Endothelial cell of umbilical vein (primary cell): ENCODE results near the gene ACOD1. TPM values are rescaled to one million over a fixed set of nuclear protein-coding genes. Genes with fewer than 3 reads are reported as not detected.

Experiments
- BruUV-seq: library from RNA; stranded (reverse); fragments of 400-500 nt; replicated peaks from 2 replicates; lab custom pipeline; 2021; lab: Mats Ljungman, UMichigan
- CTCF ChIA-PET: fragments of 300-600, 350-600 bp; sonication (Branson Sonifier 250); formaldehyde crosslinking; loops from one replicate; lab custom pipeline; 2021; ENCODE audit warnings: antibody characterized with exemption, inconsistent platforms; lab: Charles Lee
- POLR2A ChIA-PET: fragments of 300-600, 350-600 bp; sonication (Branson Sonifier 250); formaldehyde crosslinking; loops from one replicate; lab custom pipeline; 2021; ENCODE audit warnings: antibody characterized with exemption, inconsistent platforms; lab: Charles Lee
- DNase-seq: peaks from one replicate; pipeline ENCODE4 v3.0.0-alpha.2; 2011; ENCODE audit warnings: low read depth, low spot score
- FAIRE-seq: peaks from 2 replicates; lab custom pipeline; 2011; peaks lifted over from hg19 to GRCh38; lab: Jason Lieb, UNC
- H2AFZ ChIP-seq: 2 replicates; pipeline ENCODE4 v1.6.0; 2012; ENCODE audit warnings: low read depth, low read length, control low read depth, inconsistent platforms
- H3K27ac ChIP-seq: 2 replicates; pipeline ENCODE4 v1.5.1; 2011; ENCODE audit warnings: low read depth, mild to moderate bottlenecking, control low read depth, low read length, moderate library complexity; ENCODE audit not compliant: insufficient read depth
- H3K27me3 ChIP-seq, 2 experiments: 2 replicates each; pipeline versions ENCODE4 v1.6.0 to v1.6.1; 2011; ENCODE audit warnings: low read length in 2 of 2, mixed read lengths in 1 of 2; ENCODE audit not compliant: control insufficient read depth in 2 of 2, insufficient read depth in 2 of 2
- H3K36me3 ChIP-seq, 2 experiments: 2 replicates in 1 of 2; 3 replicates in 1 of 2; pipeline ENCODE4 v1.5.1; 2011; ENCODE audit warnings: low read length in 2 of 2, mild to moderate bottlenecking in 1 of 2, moderate library complexity in 1 of 2; ENCODE audit not compliant: control insufficient read depth in 2 of 2, insufficient read depth in 2 of 2; ENCODE audit errors: extremely low read depth in 1 of 2
- H3K4me1 ChIP-seq: 3 replicates; pipeline ENCODE4 v1.5.1; 2011; ENCODE audit warnings: mild to moderate bottlenecking, low read length; ENCODE audit not compliant: control insufficient read depth, insufficient read depth; ENCODE audit errors: extremely low read depth
- H3K4me2 ChIP-seq: 2 replicates; pipeline ENCODE4 v1.6.1; 2011; ENCODE audit warnings: low read length, control low read depth, mixed read lengths; ENCODE audit not compliant: insufficient read depth
- H3K4me3 ChIP-seq, 3 experiments: fragments of 200-600 bp in 1 of 3; sonication (generic), shearing (Covaris generic) in 1 of 3; replicated peaks in 1 of 3; 2 replicates each; pipeline ENCODE4 v1.5.1; 2011 to 2016; ENCODE audit warnings: control low read depth in 3 of 3, low read length in 3 of 3, mild to moderate bottlenecking in 2 of 3, inconsistent platforms in 1 of 3, low read depth in 1 of 3, moderate library complexity in 1 of 3; ENCODE audit not compliant: insufficient read depth in 1 of 3
- H3K79me2 ChIP-seq: 2 replicates; pipeline ENCODE4 v1.6.0; 2012; ENCODE audit warnings: low read length, inconsistent platforms; ENCODE audit not compliant: control insufficient read depth, insufficient read depth
- H3K9ac ChIP-seq: replicated peaks from 2 replicates; pipeline ENCODE3; 2011; ENCODE audit warnings: low read length, control low read depth; ENCODE audit not compliant: insufficient read depth; ENCODE audit errors: extremely low read depth
- H3K9me1 ChIP-seq: replicated peaks from 3 replicates; pipeline ENCODE4 v1.6.0; 2011; ENCODE audit warnings: mild to moderate bottlenecking, low read length; ENCODE audit not compliant: control insufficient read depth, insufficient read depth; ENCODE audit errors: extremely low read depth
- H3K9me3 ChIP-seq: replicated peaks from 2 replicates; pipeline ENCODE4 v1.5.1; 2012; ENCODE audit warnings: low read length, inconsistent platforms; ENCODE audit not compliant: control insufficient read depth, insufficient read depth
- H4K20me1 ChIP-seq: replicated peaks from 2 replicates; pipeline ENCODE3; 2011; ENCODE audit warnings: mild to moderate bottlenecking, low read length; ENCODE audit not compliant: control insufficient read depth, insufficient read depth; ENCODE audit errors: extremely low read depth
- EZH2 ChIP-seq: IDR thresholded peaks from 2 replicates; pipeline ENCODE4 v1.6.1; 2012; ENCODE audit warnings: borderline replicate concordance, low read depth, mild to moderate bottlenecking, moderate library complexity, low read length, inconsistent platforms; ENCODE audit not compliant: severe bottlenecking
- GATA2 ChIP-seq: IDR thresholded peaks from 2 replicates; pipeline ENCODE4 v1.7.0; 2011; ENCODE audit warnings: low read depth, mild to moderate bottlenecking, moderate library complexity, mixed read lengths, low read length; ENCODE audit not compliant: insufficient read length, insufficient read depth
- JUN ChIP-seq: IDR thresholded peaks from 2 replicates; pipeline ENCODE4 v1.6.1; 2011; ENCODE audit warnings: borderline replicate concordance, low read depth; ENCODE audit not compliant: insufficient read length, insufficient read depth
- MAX ChIP-seq: IDR thresholded peaks from 2 replicates; pipeline ENCODE4 v1.6.1; 2011; ENCODE audit not compliant: insufficient read depth, insufficient read length
- MYC ChIP-seq: IDR thresholded peaks from one replicate; pipeline ENCODE4 v1.6.1; 2011; ENCODE audit warnings: mild to moderate bottlenecking, low read depth, low read length
- POLR2A ChIP-seq: IDR thresholded peaks from 2 replicates; pipeline ENCODE4 v1.6.1; 2012; ENCODE audit warnings: low read depth, mild to moderate bottlenecking, control low read depth, low read length
- dilution Hi-C: fragments of 300-500 bp; cut with MboI; formaldehyde crosslinking; loops from one replicate; pipeline ENCODE4 v1.15.0; 2019; ENCODE audit warnings: low sequenced_read_pairs; ENCODE audit not compliant: extremely low pct_ligation_motif_present
- intact Hi-C: fragments of 100-400 bp; cut with micrococcal nuclease; formaldehyde crosslinking; loops from one replicate; pipeline ENCODE4 v1.10.0; 2022
- polyA plus RNA-seq, 4 experiments: library from polyadenylated mRNA; depleted of rRNA in 3 of 4; stranded (reverse) in 3 of 4; unstranded in 1 of 4; fragments of >200 nt; gene quantifications; 2 replicates each; pipeline versions ENCODE4 v1.2.1 to v1.2.3, GENCODE V29; 2011 to 2012; ENCODE audit warnings: missing spikeins in 1 of 4
- total RNA-seq: library from RNA; stranded (reverse); gene quantifications from 2 replicates; pipeline ENCODE4 v1.2.3, GENCODE V29; 2021
- TF ChIP-seq, protein P1 (sequence below), 2 donors: IDR thresholded peaks; 1 replicate in 1 of 2; 2 replicates in 1 of 2; pipeline ENCODE4 v1.5.1; 2011; ENCODE audit warnings: low read length in 2 of 2, mild to moderate bottlenecking in 2 of 2, moderate library complexity in 2 of 2, control low read depth in 1 of 2, inconsistent platforms in 1 of 2, low read depth in 1 of 2; ENCODE audit not compliant: insufficient read depth in 1 of 2; ENCODE audit errors: extremely low read depth in 1 of 2

Gene ACOD1
- total and polyA plus RNA-seq, 2 donors (not counting 3 experiments of a cell fraction or from before 2014, with no cell fraction given), result not detected

- intact Hi-C loops, result no loop called here
- ChIA-PET POLR2A (no interaction called here), CTCF (no interaction called here)
- Histone ChIP-seq H3K79me2 (no peaks in the 10 kb centered on the region), H4K20me1 (no peaks in the 10 kb centered on the region), H3K27me3 (peaks cover 0 to 4% of the 10 kb centered on the region in 2 experiments), H3K9me1 (no peaks in the 10 kb centered on the region), H3K4me1 (no peaks in the 10 kb centered on the region), H3K27ac (no peak overlapping the region), H3K4me2 (no peak overlapping the region), H3K9me3 (no peaks in the 10 kb centered on the region), H2AFZ (no peak overlapping the region), H3K36me3 (no peaks in the 10 kb centered on the region), H3K9ac (no peak overlapping the region), H3K4me3 (no peak overlapping the region)
- BruUV-seq, result no TSS peak
- FAIRE-seq (no peak), DNase-seq (no peak)
- no peak for TF ChIP-seq MAX
- no peak for TF ChIP-seq MYC
- TF ChIP-seq JUN, result no peak
- TF ChIP-seq POLR2A, result no peak
- no peak for TF ChIP-seq GATA2
- TF ChIP-seq EZH2, result no peak
- TF ChIP-seq, protein P1, sequence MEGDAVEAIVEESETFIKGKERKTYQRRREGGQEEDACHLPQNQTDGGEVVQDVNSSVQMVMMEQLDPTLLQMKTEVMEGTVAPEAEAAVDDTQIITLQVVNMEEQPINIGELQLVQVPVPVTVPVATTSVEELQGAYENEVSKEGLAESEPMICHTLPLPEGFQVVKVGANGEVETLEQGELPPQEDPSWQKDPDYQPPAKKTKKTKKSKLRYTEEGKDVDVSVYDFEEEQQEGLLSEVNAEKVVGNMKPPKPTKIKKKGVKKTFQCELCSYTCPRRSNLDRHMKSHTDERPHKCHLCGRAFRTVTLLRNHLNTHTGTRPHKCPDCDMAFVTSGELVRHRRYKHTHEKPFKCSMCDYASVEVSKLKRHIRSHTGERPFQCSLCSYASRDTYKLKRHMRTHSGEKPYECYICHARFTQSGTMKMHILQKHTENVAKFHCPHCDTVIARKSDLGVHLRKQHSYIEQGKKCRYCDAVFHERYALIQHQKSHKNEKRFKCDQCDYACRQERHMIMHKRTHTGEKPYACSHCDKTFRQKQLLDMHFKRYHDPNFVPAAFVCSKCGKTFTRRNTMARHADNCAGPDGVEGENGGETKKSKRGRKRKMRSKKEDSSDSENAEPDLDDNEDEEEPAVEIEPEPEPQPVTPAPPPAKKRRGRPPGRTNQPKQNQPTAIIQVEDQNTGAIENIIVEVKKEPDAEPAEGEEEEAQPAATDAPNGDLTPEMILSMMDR (IDR thresholded peaks at IDR 0.05; ENCODE audit: extremely low read depth in 1 of 2, insufficient read depth in 1 of 2, low read depth in 1 of 2, low read length in 2 of 2), result no peak
- dilution Hi-C loops, result no loop called here
These were observed 34.4 kb upstream of the ACOD1 start for GRCh38 chr13:76913898-76914297.
